Measurements from ENCODE around the gene PATJ. TPM values are rescaled to one million over a fixed set of nuclear protein-coding genes. Genes with fewer than 3 reads are reported as not detected.

PATJ gene
- total and polyA plus RNA-seq, 2 experiments from 2014 or later, result 10.8 to 18.7 TPM

- Histone ChIP-seq H3K36me3 (no peaks in the 10 kb centered on the region), H3K9me3 (ENCODE audit: low read depth) (no peaks in the 10 kb centered on the region), H3K4me1 (ENCODE audit: low read depth) (no peaks in the 10 kb centered on the region), H3K4me3 (no peak overlapping the region), H3K27me3 (no peaks in the 10 kb centered on the region), H3K27ac (no peak overlapping the region)
- no peak for DNase-seq (ENCODE audit: low read depth in 1 of 2, low spot score in 1 of 2)
- no peak for TF ChIP-seq CTCF (IDR thresholded peaks at IDR 0.05; ENCODE audit: low read depth, low read length)
Measured at GRCh38 chr1:62003777-62004176, 261.5 kb downstream of the PATJ start.

- Histone ChIP-seq H3K36me3 (no peaks in the 10 kb centered on the region), H3K4me1 (ENCODE audit: low read depth) (no peaks in the 10 kb centered on the region), H3K27ac (no peak overlapping the region)
Measured at GRCh38 chr1:62006690-62007089, 264.4 kb downstream of the PATJ start.

DNA sequence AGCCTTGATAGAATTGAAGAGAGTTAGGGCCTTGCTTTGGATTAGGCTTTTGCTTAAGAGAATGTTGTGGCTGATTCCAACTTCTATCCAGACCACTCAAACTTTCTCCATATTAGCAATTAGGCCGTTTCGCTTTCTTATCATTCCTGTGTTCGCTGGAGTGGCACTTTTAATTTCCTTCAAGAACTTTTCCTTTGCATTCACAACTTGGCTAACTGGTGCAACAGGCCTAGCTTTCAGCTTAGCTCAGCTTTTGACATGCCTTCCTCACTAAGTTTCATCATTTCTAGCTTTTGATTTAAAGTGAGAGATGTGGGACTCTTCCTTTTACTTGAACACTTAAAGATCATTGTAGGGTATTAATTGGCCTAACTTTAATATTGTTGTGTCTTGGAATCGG, 268.7 kb downstream of the PATJ start:
- Histone ChIP-seq H3K36me3 (no peaks in the 10 kb centered on the region), H3K4me3 (no peak overlapping the region), H3K9me3 (ENCODE audit: low read depth) (no peaks in the 10 kb centered on the region), H3K27me3 (no peaks in the 10 kb centered on the region), H3K27ac (no peak overlapping the region), H3K4me1 (ENCODE audit: low read depth) (no peaks in the 10 kb centered on the region)
- DNase-seq (ENCODE audit: low read depth in 1 of 2, low spot score in 1 of 2), result no peak
- TF ChIP-seq CTCF (IDR thresholded peaks at IDR 0.05; ENCODE audit: low read depth, low read length), result no peak

More at GRCh38 chr1:62006690-62007089, 264.4 kb downstream of the PATJ start:
- H3K4me3 ChIP-seq, result no peak overlapping the region
- H3K9me3 ChIP-seq (ENCODE audit: low read depth), result no peaks in the 10 kb centered on the region
- no peak for TF ChIP-seq CTCF (IDR thresholded peaks at IDR 0.05; ENCODE audit: low read depth, low read length)
- no peak for DNase-seq (ENCODE audit: low read depth in 1 of 2, low spot score in 1 of 2)
- H3K27me3 ChIP-seq, result no peaks in the 10 kb centered on the region

DNA sequence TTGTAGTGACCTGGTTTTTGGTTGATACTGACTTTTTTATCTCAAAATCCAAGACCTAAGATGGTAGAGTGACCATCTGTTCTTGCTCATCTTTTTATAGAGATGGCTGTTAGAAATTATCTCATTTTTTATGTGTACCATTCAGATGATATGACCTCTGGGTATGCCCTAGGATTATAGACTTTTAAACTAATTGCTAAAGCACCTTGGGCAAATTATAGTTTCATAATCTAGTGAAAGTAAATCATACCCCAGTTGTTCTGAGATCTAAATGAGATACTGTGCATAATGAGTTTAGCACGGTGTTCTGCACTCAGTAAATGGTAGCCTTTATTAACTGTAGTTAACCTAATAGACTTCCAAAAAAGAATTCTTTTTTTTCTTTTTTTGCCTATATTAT, 269.8 kb downstream of the PATJ start:
- Histone ChIP-seq H3K27me3 (no peaks in the 10 kb centered on the region), H3K27ac (no peak overlapping the region), H3K9me3 (ENCODE audit: low read depth) (no peaks in the 10 kb centered on the region), H3K4me1 (ENCODE audit: low read depth) (no peaks in the 10 kb centered on the region), H3K4me3 (no peak overlapping the region), H3K36me3 (no peaks in the 10 kb centered on the region)
- no peak for DNase-seq (ENCODE audit: low read depth in 1 of 2, low spot score in 1 of 2)
- TF ChIP-seq CTCF (IDR thresholded peaks at IDR 0.05; ENCODE audit: low read depth, low read length), result no peak

DNA sequence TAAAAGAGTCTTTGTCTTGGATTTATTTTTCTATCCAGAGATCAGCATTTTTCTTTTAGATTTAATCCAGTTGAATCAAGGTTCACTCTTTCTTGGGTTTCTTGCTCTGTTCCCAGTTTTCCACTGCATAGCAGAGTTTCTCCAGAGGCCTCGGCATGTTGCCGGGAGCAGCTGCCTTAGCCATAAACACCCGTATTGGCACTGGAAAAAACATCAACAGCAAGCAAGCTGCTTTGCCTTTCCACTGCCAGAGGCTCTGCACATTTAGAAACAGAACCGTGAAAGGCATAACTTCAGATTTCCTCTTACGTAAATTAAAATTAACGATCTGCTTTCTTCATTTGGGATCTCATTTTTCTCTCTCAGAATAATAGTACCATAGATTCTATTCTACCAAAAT, 270.6 kb downstream of the PATJ start:
- Histone ChIP-seq H3K27ac (no peak overlapping the region), H3K27me3 (no peaks in the 10 kb centered on the region), H3K4me3 (no peak overlapping the region), H3K4me1 (ENCODE audit: low read depth) (no peaks in the 10 kb centered on the region), H3K36me3 (no peaks in the 10 kb centered on the region), H3K9me3 (ENCODE audit: low read depth) (no peaks in the 10 kb centered on the region)
- TF ChIP-seq CTCF (IDR thresholded peaks at IDR 0.05; ENCODE audit: low read depth, low read length), result no peak
- DNase-seq (ENCODE audit: low read depth in 1 of 2, low spot score in 1 of 2), result no peak

- no peak for TF ChIP-seq CTCF (IDR thresholded peaks at IDR 0.05; ENCODE audit: low read depth, low read length)
- Histone ChIP-seq H3K4me3 (no peak overlapping the region), H3K9me3 (ENCODE audit: low read depth) (no peaks in the 10 kb centered on the region), H3K27ac (no peak overlapping the region), H3K36me3 (no peaks in the 10 kb centered on the region), H3K4me1 (ENCODE audit: low read depth) (no peaks in the 10 kb centered on the region), H3K27me3 (no peaks in the 10 kb centered on the region)
- DNase-seq (ENCODE audit: low read depth in 1 of 2, low spot score in 1 of 2), result no peak
Measured at GRCh38 chr1:62013264-62013663, 271.0 kb downstream of the PATJ start.
